Activated CD4-positive, alpha-beta T cell treated with anti-CD3 and anti-CD28 coated beads, Interleukin-2, amount 50 U/mL, for 1 hour (primary cell): ENCODE measurements around the gene RPS19.

Source experiments
- DNase-seq: peaks from one replicate; pipeline ENCODE4 v3.0.0-alpha.2; 2020

Gene RPS19

DNA sequence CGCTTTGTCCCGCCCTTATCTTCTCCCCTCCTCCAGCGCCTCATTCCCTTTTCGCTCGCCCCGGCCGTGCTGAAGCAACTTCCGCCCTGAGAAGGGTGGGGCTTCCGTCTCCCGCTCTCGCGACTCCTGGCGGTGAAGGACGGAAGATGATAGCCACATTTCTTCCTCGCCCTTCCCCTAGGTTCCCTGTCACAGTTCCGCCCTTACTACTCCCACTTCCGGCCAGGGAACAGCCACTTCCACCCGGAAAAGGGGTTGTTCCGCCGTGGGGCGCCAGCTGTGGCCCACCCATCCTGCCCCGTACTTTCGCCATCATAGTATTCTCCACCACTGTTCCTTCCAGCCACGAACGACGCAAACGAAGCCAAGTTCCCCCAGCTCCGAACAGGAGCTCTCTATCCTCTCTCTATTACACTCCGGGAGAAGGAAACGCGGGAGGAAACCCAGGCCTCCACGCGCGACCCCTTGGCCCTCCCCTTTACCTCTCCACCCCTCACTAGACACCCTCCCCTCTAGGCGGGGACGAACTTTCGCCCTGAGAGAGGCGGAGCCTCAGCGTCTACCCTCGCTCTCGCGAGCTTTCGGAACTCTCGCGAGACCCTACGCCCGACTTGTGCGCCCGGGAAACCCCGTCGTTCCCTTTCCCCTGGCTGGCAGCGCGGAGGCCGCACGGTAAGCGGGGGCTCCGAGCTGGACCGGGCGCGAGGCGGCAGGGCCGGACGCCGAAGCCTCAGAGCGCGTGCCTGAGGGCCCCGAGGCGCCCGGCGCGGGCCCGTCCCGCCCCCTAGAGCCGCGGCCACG, at the start of gene RPS19:
TSS of gene RPS19 (plus strand) at position 638 of the 801 bp plus-strand sequence. CDS start 520 bp downstream, outside the sequence.
- DNase-seq = peak; percentile 98

DNA sequence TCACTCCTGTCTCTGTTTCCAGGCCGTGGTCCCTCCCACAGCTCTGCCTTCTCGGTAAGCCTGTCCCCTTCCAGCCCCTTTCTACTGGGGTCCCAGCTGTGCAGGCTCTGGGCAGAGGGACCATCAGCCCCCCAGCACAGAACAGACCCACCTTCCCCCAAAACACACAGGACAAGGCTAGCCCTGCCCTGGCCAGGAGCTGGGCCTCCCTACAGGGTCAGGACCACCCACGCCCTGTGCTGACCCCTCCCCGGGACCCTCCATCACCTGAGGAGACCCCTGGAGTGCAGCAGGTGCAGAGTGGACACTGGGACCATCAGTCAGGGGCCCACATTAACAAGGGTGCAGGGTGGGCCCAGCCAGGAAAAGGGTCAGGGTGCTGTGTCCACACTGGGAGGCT, 49.8 kb upstream of the RPS19 start:
- no peak for DNase-seq

GRCh38 chr19:41811036-41811435, 49.0 kb upstream of the RPS19 start:
- DNase-seq = no peak

DNA sequence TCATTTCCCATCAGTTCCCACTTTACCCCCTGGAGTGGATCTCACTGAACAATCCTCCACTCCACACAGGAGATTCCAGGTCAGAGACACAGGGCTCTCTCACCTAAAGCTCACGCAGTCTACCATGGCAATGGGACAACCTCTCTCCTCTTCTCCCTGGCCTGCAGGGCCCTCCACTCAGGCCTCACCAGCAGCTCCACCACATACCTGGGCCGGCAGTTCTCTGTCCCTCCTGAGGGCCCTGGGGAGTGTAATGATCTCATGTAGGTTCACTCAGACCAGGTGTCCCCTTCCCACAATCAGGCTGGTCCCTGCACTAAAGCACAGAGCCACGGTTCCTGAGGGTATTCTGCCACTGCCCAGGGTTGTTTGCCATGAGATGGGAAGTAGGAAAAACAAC, 48.1 kb upstream of the RPS19 start:
- no peak for DNase-seq

DNA sequence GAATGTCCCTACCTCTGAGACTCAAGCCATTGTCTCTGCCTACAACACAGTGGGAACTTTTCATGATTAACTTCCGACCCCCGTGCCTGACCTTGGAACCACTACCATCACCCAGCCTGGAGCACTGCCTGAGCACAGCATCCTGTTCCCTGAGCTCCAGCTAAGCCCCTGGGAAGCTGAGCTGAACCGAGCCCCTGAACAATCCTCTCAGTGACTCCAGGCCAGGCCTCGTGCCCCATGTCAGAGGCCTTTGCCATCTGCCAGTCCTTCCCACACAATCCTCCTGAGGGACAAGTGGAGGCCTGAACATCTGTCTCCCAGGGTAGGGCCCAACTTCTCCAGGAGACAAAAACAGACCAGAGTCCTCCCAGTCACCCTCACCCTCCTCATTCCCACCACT, 46.1 kb upstream of the RPS19 start:
- no peak for DNase-seq

GRCh38 chr19:41815301-41815700, 44.8 kb upstream of the RPS19 start:
- DNase-seq = no peak

DNA sequence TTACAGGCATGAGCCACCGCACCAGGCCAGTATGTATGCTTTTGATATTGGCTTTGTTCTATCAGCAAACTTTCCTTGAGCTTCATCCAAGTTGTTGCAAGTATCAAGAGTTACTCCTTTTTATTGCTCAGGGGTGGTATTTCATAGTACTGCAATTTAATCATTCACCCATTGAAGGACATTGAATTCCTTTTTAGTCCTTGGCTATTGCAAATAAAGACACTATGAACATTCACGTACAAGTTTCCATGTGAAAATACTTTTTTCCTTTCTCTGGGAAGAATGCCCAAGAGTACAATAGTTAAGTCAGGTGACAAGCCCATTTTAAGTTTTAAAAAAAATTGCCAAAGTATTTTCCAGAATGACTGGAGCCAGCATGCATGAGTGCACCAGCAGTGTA, 43.3 kb upstream of the RPS19 start:
- no peak for DNase-seq

DNA sequence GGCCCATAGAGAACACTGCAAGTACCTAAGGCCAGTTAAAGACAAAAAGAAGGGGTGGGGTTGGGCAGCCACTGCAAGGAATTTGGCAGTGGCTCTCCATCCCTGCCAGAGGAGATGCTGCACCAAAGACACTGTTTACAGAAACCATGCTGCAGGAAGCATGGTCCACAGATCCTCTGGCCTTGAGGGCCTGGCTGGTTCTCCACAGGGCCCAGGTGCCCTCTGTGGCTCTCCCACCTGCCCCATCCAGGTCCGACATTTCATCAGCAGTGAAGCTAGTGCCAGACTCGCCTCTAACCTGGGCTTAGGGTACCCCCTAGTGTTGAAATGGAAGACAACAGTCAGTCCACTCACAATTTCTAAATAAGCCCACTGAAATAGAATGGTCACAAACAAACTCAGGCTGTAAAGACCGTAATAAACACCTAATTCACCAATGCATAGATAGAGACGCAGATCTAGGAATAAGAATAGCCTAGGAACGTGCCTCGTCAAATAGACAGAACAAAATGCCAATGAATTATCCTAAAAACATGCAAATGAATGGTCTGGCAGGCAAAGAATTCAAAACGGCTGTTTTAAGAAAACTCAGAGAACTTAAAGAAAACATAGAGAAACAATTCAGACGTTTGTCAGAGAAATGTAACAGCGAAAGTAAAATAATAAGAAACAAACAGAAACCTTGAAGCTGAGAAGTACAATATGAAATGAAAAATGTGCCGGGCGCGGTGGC, 38.9 kb upstream of the RPS19 start:
- DNase-seq = peak; percentile 17

- no peak for DNase-seq
These were observed 21.9 kb upstream of the RPS19 start for GRCh38 chr19:41837981-41838708.

- no peak for DNase-seq
These were observed 20.8 kb upstream of the RPS19 start for GRCh38 chr19:41839211-41839610.

DNA sequence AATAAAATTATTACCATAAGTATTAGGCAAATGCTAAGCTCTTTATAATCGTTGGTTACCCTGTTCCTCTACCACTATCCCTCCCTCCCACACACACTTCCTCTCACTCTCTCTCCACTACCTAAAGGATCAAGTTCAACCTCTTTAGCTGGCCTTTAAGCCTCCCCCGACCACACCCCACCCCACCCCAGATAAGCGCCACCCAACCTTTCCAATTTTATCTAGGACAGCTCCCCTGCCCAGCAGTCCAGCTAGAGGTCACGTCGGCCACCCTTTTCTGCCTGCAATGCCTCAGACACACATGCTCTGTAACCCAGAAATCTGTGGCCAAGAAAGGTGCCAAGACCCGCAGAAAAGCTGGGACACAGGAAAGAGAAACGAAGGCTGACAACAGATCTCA, 16.7 kb upstream of the RPS19 start:
- no peak for DNase-seq

- no peak for DNase-seq
These were observed 15.5 kb upstream of the RPS19 start, which contains the start of gene LYPD4 for GRCh38 chr19:41844601-41845000. Gene LYPD4 (minus strand): TSS chr19:41844683. CDS start chr19:41839285, 5,398 bp downstream.

DNA sequence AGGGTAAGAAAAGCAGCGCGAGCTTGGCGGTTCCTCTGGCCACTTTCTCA, 15.2 kb upstream of the RPS19 start, which contains the start of gene DMRTC2:
TSS of gene DMRTC2 (plus strand) at position 42 of the 50 bp plus-strand sequence. CDS start 2,387 bp downstream, outside the sequence.
- DNase-seq = no peak

DNA sequence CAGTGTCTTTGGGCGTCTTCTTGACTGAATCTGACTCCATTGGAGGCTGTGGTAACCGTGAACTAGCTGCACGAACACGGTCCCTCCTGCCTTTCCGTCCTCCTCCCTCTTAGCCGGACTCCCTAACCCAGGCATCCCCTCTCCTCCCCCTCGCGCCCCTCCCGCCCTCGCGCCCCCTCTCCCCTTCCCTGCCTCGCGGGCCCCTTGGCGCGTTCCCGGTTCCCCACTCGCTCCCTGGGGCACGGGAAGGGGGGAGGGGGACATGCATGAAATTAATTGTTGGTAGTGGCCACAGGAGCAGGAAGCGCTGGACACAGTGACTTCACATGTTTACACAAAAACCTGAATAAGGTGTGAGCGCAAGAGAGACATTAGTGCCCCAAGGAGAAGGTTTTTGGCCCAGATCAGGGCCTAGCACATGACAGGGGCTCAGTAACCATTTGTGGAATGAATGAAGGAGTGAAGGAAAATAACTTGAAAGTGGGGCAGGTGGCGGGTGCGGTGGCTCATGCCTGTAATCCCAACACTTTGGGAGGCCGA, 14.9 kb upstream of the RPS19 start:
- DNase-seq = no peak

DNA sequence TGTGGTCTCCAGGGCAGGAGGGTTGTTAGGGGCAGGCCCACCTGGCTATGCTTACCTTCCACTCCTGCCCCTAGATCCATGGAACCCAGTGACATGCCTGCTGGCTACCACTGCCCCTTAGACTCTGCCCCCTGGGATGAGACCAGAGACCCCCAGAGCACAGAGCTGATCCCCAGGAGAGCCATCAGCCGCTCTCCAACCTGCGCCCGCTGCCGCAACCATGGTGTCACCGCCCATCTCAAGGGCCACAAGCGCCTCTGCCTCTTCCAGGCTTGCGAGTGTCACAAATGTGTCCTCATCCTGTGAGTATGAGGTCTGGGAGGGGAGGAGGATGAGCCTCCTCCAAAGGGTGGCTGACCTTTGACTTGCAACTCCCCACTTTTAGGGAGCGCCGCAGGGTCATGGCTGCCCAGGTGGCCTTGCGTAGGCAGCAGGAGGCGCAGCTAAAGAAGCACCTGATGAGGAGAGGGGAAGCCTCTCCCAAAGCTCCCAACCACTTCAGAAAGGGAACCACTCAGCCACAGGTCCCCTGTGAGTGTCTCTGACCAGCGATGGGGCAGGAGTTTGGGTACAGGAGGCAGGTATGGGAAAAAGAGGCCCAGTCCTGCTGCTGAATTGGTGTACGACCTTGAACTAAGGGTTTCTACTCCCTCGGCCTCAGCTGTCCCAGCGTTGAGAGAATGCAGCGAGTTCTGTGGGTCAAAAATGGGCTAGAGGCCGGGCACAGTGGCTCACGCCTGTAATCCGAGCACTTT, 12.5 kb upstream of the RPS19 start:
- no peak for DNase-seq

DNA sequence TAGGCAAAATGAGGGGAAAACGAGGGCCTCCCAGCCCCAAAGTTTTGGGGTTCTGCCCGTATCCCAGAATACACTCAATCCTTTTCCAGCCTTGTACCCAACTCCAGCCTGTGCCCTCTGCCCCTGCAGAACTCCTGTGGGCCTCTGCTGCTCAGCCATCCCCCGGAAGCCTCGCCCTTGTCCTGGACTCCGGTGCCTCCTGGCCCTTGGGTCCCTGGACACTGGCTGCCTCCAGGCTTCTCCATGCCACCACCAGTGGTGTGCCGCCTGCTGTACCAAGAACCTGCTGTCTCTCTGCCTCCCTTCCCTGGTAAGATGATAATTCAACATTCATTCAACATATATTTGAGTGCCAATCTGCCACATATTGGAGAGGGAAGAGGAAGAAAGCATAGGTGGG, 11.4 kb upstream of the RPS19 start:
- DNase-seq = no peak

GRCh38 chr19:41849067-41849466, 11.0 kb upstream of the RPS19 start:
- DNase-seq = no peak

DNA sequence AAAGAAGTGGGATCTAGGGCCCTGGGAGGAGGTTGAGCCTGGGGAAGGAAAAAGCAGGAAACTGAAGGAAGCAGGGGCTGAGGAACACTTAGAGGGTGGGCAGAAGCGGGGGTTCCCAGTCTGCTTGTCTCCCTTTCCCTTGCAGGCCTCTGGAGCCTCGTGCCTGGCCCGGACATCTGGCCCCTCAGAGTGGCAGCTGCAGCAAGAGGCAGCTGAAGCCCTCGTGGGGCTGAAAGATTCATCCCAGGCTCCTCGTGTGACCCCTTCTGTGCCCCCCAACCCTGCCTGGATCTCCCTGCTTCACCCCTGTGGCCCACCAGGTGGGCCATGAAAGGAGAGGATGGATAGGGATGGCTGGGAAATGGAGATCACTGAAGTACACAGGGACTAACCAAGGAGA, 9.7 kb upstream of the RPS19 start:
- no peak for DNase-seq

DNA sequence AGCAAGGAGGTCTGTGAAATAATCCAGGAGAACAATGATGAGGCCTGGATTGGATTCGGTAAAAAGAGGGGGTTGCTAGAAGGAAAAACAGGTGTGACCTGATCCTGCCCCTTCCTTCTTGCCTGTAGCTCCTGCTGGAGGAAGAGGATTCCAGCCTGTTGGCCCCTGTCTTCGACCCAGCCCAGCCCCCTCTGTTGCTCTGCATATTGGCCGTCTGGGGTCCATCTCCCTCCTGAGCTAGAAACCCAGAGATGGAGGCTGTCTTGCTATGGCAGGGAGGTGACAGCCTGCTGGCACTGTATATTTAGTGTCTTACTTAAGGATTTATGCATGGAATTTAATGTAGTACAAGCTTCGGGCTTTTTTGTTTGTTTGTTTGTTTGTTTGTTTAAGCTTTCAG, 8.6 kb upstream of the RPS19 start:
- no peak for DNase-seq

GRCh38 chr19:41853344-41853743, 6.7 kb upstream of the RPS19 start:
- no peak for DNase-seq

GRCh38 chr19:41853768-41854167, 6.3 kb upstream of the RPS19 start:
- no peak for DNase-seq

DNA sequence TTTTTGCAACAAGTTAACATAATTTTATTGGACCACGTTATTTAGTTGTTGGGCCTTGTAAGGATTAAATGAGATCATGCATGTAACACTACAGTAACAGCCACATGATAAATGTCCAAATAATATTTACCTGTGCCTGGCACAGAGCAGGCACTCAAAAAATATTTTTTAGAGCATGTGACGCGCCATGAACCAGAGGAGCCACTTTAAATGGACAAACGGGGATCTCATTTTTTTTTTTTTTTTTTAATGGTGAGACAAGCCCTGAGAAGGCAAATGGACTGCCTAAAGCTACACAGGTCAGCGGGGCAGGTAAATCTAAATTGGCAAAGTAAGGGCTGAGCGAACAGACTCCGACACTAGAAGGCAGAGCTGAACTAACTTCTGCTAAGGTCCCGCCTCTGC, 840 bp upstream of the RPS19 start:
- DNase-seq = no peak
